Chondrocyte (in vitro differentiated cells): ENCODE data around the gene ADAMTS15. TPM values are rescaled to one million over a fixed set of nuclear protein-coding genes. Genes with fewer than 3 reads are reported as not detected.

Source experiments
- DNase-seq: peaks from one replicate; pipeline ENCODE4 v3.0.0; 2021; ENCODE audit warnings: mixed read lengths, low spot score
- H3K27ac Mint-ChIP-seq: one replicate; pipeline ENCODE4 v1.8.0; 2021; ENCODE audit warnings: mild to moderate bottlenecking, moderate library complexity, mixed read lengths; ENCODE audit not compliant: unreplicated experiment
- H3K27me3 Mint-ChIP-seq: 2 replicates; pipeline ENCODE4 v1.8.0; 2021; ENCODE audit warnings: low read depth, mixed read lengths
- H3K36me3 Mint-ChIP-seq: 2 replicates; pipeline ENCODE4 v1.8.0; 2021; ENCODE audit warnings: low read depth, mixed read lengths
- H3K4me1 Mint-ChIP-seq: 2 replicates; pipeline ENCODE4 v1.8.0; 2021; ENCODE audit warnings: low read depth, mild to moderate bottlenecking, mixed read lengths
- H3K4me3 Mint-ChIP-seq: one replicate; pipeline ENCODE4 v1.8.0; 2021; ENCODE audit warnings: mild to moderate bottlenecking, moderate library complexity, mixed read lengths; ENCODE audit not compliant: unreplicated experiment
- H3K9me3 Mint-ChIP-seq: 2 replicates; pipeline ENCODE4 v1.8.0; 2021; ENCODE audit warnings: low read depth, mixed read lengths
- total RNA-seq: library from RNA; stranded (reverse); gene quantifications from 3 replicates; pipeline ENCODE4 v1.2.1, GENCODE V29; 2021
- TF ChIP-seq, protein P1 (sequence below): fragments of 200-600 bp; sonication (generic); IDR thresholded peaks from 2 replicates; pipeline ENCODE4 v1.5.0; 2021; ENCODE audit warnings: antibody characterized with exemption, mild to moderate bottlenecking, moderate library complexity

ADAMTS15 gene
- total RNA-seq, 1 donor from 2014 or later: 140 TPM

GRCh38 chr11:130418756-130419155, 29.7 kb upstream of the ADAMTS15 start:
- H3K4me3 Mint-ChIP-seq: no peak overlapping the region
- H3K9me3 Mint-ChIP-seq: no peaks in the 10 kb centered on the region
- H3K4me1 Mint-ChIP-seq: peaks cover 11% of the 10 kb centered on the region
- no peak for DNase-seq
- TF ChIP-seq, protein P1, sequence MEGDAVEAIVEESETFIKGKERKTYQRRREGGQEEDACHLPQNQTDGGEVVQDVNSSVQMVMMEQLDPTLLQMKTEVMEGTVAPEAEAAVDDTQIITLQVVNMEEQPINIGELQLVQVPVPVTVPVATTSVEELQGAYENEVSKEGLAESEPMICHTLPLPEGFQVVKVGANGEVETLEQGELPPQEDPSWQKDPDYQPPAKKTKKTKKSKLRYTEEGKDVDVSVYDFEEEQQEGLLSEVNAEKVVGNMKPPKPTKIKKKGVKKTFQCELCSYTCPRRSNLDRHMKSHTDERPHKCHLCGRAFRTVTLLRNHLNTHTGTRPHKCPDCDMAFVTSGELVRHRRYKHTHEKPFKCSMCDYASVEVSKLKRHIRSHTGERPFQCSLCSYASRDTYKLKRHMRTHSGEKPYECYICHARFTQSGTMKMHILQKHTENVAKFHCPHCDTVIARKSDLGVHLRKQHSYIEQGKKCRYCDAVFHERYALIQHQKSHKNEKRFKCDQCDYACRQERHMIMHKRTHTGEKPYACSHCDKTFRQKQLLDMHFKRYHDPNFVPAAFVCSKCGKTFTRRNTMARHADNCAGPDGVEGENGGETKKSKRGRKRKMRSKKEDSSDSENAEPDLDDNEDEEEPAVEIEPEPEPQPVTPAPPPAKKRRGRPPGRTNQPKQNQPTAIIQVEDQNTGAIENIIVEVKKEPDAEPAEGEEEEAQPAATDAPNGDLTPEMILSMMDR: no peak
- H3K27me3 Mint-ChIP-seq: peaks cover 25% of the 10 kb centered on the region
- H3K36me3 Mint-ChIP-seq: no peaks in the 10 kb centered on the region
- no peak overlapping the region for H3K27ac Mint-ChIP-seq

DNA sequence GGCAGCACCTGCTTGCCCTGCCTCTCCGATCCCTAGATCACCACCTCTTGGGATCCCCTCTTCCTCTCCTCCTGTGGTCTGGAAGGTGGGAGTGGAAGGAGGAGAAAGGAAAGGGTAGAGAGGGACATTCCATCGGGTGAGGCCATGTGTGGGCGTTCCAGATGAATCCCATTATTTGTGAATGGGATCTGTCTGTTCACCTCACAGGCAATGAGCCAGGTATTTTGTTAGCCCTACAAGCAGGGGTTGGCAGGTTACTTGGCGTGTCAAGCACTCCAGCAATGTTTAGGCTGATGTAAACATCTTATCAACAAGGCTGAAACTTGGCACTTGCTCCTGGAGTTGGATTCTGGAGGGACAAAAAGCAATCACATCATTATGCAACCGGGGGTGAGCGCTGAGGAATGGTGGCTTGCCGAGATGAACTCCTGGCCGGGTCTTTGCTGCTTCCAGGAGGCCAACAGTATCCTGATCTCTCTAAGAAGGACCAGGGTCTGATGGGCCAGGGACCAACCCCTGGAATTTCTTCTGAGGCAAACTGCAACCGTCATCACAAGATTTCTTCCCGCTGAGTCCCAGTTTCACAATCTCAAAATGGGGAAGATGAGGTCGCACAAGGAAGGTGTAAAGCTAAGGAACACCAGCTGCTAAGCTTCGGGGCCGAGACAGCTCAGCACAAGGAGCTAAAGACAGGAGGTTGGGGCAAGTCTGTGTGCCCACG, 27.8 kb upstream of the ADAMTS15 start:
- Mint-ChIP-seq H3K9me3 (no peaks in the 10 kb centered on the region), H3K4me3 (no peak overlapping the region), H3K4me1 (peaks cover 8% of the 10 kb centered on the region), H3K27ac (no peak overlapping the region), H3K36me3 (no peaks in the 10 kb centered on the region), H3K27me3 (peaks cover 40% of the 10 kb centered on the region)
- DNase-seq: no peak
- TF ChIP-seq, protein P1: no peak

- DNase-seq: no peak
- Mint-ChIP-seq H3K27ac (no peak overlapping the region), H3K27me3 (peaks cover 42% of the 10 kb centered on the region), H3K4me3 (no peak overlapping the region), H3K36me3 (no peaks in the 10 kb centered on the region), H3K4me1 (peaks cover 8% of the 10 kb centered on the region), H3K9me3 (no peaks in the 10 kb centered on the region)
- TF ChIP-seq, protein P1: no peak
Measured at GRCh38 chr11:130421199-130421585, 27.3 kb upstream of the ADAMTS15 start.

DNA sequence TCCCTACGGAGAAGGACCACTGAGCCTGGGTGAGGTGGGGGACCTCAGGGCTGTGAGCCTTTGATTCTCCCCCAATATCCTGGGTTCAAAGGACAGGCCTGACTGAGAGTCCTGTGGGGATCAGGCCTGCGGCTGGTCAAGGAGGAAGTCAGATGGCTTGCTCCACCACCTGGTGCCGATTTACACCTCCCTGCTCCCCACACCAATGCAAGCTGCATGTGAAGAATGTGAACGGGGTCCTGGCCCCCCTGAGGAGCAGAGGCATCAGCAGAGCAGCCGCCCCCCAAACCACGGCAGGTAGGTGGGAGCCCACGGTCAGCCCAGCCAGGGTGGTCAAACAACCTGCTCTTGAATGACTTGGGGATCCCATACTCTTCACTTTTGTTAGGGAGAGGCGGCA, 26.7 kb upstream of the ADAMTS15 start:
- no peak for DNase-seq
- peaks cover 11% of the 10 kb centered on the region for H3K4me1 Mint-ChIP-seq
- TF ChIP-seq, protein P1: no peak
- H3K27ac Mint-ChIP-seq: no peak overlapping the region
- H3K9me3 Mint-ChIP-seq: no peaks in the 10 kb centered on the region
- peaks cover 43% of the 10 kb centered on the region for H3K27me3 Mint-ChIP-seq
- no peak overlapping the region for H3K4me3 Mint-ChIP-seq
- no peaks in the 10 kb centered on the region for H3K36me3 Mint-ChIP-seq

DNA sequence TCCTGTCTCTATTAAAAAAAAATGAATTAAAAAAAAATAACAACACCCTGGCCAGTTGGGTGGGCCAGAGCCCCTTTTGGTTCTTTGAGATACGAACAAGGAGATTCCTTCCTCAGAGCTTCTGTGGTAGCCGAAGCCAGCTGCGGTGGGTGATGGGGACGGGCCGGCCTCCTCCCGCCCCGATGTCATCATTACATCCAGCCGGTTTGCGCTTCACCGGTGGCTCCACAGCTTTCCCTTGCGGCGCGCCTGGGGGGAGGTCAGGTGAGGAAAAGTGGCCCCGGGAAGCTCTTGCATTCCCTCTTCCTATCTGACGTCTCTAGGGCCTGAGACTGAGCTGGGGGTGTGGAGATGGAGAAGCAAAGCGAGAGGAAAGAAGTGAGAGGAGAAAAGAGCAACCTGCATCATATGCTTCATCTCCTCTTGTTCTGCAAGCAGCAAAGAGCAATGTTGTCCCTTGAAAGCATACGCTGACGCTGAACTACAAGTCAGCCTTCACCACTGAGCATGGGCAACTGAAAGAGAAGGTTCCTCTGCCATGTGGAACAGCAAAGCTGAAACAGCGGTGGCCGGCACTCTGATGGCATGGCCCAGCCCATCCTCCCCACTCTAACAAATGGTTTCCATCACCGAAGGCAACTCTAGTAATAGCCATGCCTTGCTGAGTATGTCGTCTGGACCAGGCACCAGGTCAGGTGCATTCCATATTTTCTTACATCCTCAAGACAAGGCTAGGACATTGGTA, 26.0 kb upstream of the ADAMTS15 start:
- Mint-ChIP-seq H3K36me3 (peaks cover 2% of the 10 kb centered on the region), H3K4me1 (peaks cover 18% of the 10 kb centered on the region), H3K4me3 (no peak overlapping the region), H3K9me3 (no peaks in the 10 kb centered on the region), H3K27ac (no peak overlapping the region), H3K27me3 (peaks cover 50% of the 10 kb centered on the region)
- DNase-seq: no peak
- TF ChIP-seq, protein P1: no peak
